ENCODE results near the gene CHCHD6. TPM values are rescaled to one million over a fixed set of nuclear protein-coding genes. Genes with fewer than 3 reads are reported as not detected.

The CHCHD6 gene
- total RNA-seq, 2 experiments from 2014 or later = 8.7 to 9.3 TPM

DNA sequence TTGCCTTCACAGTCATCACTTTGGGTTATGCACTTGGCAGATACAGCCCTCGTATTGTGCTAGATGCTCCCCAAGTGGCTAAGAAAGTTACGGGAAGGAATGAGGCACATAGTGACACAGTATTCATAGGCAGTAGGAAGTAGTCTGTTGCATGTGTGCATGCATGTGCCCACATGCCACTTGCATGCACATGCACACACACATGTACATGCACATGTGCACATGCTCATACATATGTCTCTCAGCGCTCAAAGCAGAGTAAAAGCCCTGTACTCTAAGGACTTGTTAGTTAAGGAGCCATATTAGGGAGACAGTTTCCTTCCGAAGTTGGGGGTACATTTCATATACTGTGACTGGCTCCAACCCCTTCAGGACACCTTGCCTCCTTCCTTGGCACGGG is 128.9 kb downstream of the CHCHD6 start:
- TF ChIP-seq, protein P1, sequence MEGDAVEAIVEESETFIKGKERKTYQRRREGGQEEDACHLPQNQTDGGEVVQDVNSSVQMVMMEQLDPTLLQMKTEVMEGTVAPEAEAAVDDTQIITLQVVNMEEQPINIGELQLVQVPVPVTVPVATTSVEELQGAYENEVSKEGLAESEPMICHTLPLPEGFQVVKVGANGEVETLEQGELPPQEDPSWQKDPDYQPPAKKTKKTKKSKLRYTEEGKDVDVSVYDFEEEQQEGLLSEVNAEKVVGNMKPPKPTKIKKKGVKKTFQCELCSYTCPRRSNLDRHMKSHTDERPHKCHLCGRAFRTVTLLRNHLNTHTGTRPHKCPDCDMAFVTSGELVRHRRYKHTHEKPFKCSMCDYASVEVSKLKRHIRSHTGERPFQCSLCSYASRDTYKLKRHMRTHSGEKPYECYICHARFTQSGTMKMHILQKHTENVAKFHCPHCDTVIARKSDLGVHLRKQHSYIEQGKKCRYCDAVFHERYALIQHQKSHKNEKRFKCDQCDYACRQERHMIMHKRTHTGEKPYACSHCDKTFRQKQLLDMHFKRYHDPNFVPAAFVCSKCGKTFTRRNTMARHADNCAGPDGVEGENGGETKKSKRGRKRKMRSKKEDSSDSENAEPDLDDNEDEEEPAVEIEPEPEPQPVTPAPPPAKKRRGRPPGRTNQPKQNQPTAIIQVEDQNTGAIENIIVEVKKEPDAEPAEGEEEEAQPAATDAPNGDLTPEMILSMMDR (IDR thresholded peaks at IDR 0.05) = no peak
- Histone ChIP-seq H3K4me3 (ENCODE audit: low read length) (no peak overlapping the region), H3K4me1 (ENCODE audit: insufficient read depth, low read length) (no peaks in the 10 kb centered on the region), H3K27me3 (ENCODE audit: control insufficient read depth in 1 of 2, insufficient read depth in 2 of 2, low read length in 2 of 2) (no peaks in the 10 kb centered on the region), H3K27ac (ENCODE audit: low read depth in 1 of 2, low read length in 2 of 2) (no peak overlapping the region), H3K9me3 (ENCODE audit: control insufficient read depth in 1 of 2, insufficient read depth in 1 of 2, low read length in 2 of 2) (no peaks in the 10 kb centered on the region), H3K36me3 (ENCODE audit: insufficient read depth, low read length) (no peaks in the 10 kb centered on the region)
- H3K36me3 Mint-ChIP-seq (ENCODE audit: low read depth) = peaks cover 9% of the 10 kb centered on the region
- ChIA-PET POLR2A (no interaction called here), CTCF (no interaction called here)
- no peak overlapping the region for H3K27ac Mint-ChIP-seq
- DNase-seq (no peak), ATAC-seq (ENCODE audit: poor library complexity) (no peak)
- no peak overlapping the region for H3K4me3 Mint-ChIP-seq
- H3K4me1 Mint-ChIP-seq (ENCODE audit: low read depth) = no peaks in the 10 kb centered on the region
- no peaks in the 10 kb centered on the region for H3K27me3 Mint-ChIP-seq
- intact Hi-C loops (cut with DNase I, micrococcal nuclease) = no loop called here
- no peaks in the 10 kb centered on the region for H3K9me3 Mint-ChIP-seq

GRCh38 chr3:126834596-126835471 is 130.8 kb downstream of the CHCHD6 start:
- ATAC-seq (ENCODE audit: poor library complexity) = no peak
- no peaks in the 10 kb centered on the region for H3K36me3 ChIP-seq (ENCODE audit: insufficient read depth, low read length)
- H3K27ac Mint-ChIP-seq = no peak overlapping the region
- H3K36me3 Mint-ChIP-seq (ENCODE audit: low read depth) = peaks cover 21% of the 10 kb centered on the region
- DNase-seq = no peak
- H3K27me3 Mint-ChIP-seq = no peaks in the 10 kb centered on the region
- TF ChIP-seq, protein P1 (IDR thresholded peaks at IDR 0.05) = no peak
- no peak overlapping the region for H3K4me3 Mint-ChIP-seq
- H3K4me1 Mint-ChIP-seq (ENCODE audit: low read depth) = no peaks in the 10 kb centered on the region
- intact Hi-C loops (cut with DNase I, micrococcal nuclease) = no loop called here
- H3K9me3 ChIP-seq (ENCODE audit: control insufficient read depth in 1 of 2, insufficient read depth in 1 of 2, low read length in 2 of 2) = no peaks in the 10 kb centered on the region
- H3K4me1 ChIP-seq (ENCODE audit: insufficient read depth, low read length) = no peaks in the 10 kb centered on the region
- no peak overlapping the region for H3K4me3 ChIP-seq (ENCODE audit: low read length)
- CTCF ChIA-PET = no interaction called here
- POLR2A ChIA-PET = no interaction called here
- no peaks in the 10 kb centered on the region for H3K9me3 Mint-ChIP-seq
- no peak overlapping the region for H3K27ac ChIP-seq (ENCODE audit: low read depth in 1 of 2, low read length in 2 of 2)
- no peaks in the 10 kb centered on the region for H3K27me3 ChIP-seq (ENCODE audit: control insufficient read depth in 1 of 2, insufficient read depth in 2 of 2, low read length in 2 of 2)

GRCh38 chr3:126835472-126836219 is 131.6 kb downstream of the CHCHD6 start:
- H3K36me3 ChIP-seq (ENCODE audit: insufficient read depth, low read length) = no peaks in the 10 kb centered on the region
- H3K27me3 ChIP-seq (ENCODE audit: control insufficient read depth in 1 of 2, insufficient read depth in 2 of 2, low read length in 2 of 2) = no peaks in the 10 kb centered on the region
- H3K9me3 ChIP-seq (ENCODE audit: control insufficient read depth in 1 of 2, insufficient read depth in 1 of 2, low read length in 2 of 2) = no peaks in the 10 kb centered on the region
- intact Hi-C loops (cut with DNase I, micrococcal nuclease) = no loop called here
- DNase-seq (no peak), ATAC-seq (ENCODE audit: poor library complexity) (no peak)
- no peak overlapping the region for H3K27ac ChIP-seq (ENCODE audit: low read depth in 1 of 2, low read length in 2 of 2)
- no peak overlapping the region for H3K4me3 ChIP-seq (ENCODE audit: low read length)
- ChIA-PET POLR2A (no interaction called here), CTCF (no interaction called here)
- Mint-ChIP-seq H3K27me3 (no peaks in the 10 kb centered on the region), H3K4me1 (ENCODE audit: low read depth) (no peaks in the 10 kb centered on the region), H3K27ac (no peak overlapping the region), H3K36me3 (ENCODE audit: low read depth) (peaks cover 21% of the 10 kb centered on the region), H3K9me3 (no peaks in the 10 kb centered on the region), H3K4me3 (no peak overlapping the region)
- TF ChIP-seq, protein P1 (IDR thresholded peaks at IDR 0.05) = no peak
- H3K4me1 ChIP-seq (ENCODE audit: insufficient read depth, low read length) = no peaks in the 10 kb centered on the region
